ENCODE data around the gene SSTR3.

DNA sequence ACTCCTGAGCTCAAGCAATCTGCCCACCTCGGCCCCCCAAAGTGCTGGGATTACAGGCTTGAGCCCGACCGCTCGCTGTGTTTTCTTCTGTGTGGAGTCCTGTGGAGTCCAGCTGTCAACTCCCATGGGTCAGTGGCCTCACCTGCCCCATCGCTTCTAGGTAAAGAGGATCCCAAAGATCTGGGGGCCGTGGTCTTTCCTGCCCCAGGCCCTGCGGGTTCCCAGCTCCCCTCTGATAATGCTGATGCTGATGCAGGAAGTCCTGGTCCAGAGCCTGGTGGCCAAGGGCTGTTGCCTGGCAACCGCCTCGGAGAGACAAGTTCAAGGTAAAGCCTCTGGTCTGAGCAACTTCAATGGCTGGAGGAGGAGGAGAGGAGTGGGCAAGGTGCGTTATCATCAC is 9.6 kb downstream of the SSTR3 start:
- TF ChIP-seq, protein P1, sequence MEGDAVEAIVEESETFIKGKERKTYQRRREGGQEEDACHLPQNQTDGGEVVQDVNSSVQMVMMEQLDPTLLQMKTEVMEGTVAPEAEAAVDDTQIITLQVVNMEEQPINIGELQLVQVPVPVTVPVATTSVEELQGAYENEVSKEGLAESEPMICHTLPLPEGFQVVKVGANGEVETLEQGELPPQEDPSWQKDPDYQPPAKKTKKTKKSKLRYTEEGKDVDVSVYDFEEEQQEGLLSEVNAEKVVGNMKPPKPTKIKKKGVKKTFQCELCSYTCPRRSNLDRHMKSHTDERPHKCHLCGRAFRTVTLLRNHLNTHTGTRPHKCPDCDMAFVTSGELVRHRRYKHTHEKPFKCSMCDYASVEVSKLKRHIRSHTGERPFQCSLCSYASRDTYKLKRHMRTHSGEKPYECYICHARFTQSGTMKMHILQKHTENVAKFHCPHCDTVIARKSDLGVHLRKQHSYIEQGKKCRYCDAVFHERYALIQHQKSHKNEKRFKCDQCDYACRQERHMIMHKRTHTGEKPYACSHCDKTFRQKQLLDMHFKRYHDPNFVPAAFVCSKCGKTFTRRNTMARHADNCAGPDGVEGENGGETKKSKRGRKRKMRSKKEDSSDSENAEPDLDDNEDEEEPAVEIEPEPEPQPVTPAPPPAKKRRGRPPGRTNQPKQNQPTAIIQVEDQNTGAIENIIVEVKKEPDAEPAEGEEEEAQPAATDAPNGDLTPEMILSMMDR (IDR thresholded peaks at IDR 0.05 in 2 of 3, conservative IDR thresholded peaks at IDR 0.05 in 1 of 3; ENCODE audit: insufficient read depth in 2 of 3, low read depth in 1 of 3, low read length in 3 of 3): no peak
- TF ChIP-seq BCL6 (CRISPR knock-in tag; IDR thresholded peaks at IDR 0.05): no peak
- no peak for TF ChIP-seq POLR2B (IDR thresholded peaks at IDR 0.05; ENCODE audit: low read depth, partially characterized antibody)
- TF ChIP-seq, protein P2, sequence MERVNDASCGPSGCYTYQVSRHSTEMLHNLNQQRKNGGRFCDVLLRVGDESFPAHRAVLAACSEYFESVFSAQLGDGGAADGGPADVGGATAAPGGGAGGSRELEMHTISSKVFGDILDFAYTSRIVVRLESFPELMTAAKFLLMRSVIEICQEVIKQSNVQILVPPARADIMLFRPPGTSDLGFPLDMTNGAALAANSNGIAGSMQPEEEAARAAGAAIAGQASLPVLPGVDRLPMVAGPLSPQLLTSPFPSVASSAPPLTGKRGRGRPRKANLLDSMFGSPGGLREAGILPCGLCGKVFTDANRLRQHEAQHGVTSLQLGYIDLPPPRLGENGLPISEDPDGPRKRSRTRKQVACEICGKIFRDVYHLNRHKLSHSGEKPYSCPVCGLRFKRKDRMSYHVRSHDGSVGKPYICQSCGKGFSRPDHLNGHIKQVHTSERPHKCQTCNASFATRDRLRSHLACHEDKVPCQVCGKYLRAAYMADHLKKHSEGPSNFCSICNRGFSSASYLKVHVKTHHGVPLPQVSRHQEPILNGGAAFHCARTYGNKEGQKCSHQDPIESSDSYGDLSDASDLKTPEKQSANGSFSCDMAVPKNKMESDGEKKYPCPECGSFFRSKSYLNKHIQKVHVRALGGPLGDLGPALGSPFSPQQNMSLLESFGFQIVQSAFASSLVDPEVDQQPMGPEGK (CRISPR knock-in tag; IDR thresholded peaks at IDR 0.05; ENCODE audit: borderline replicate concordance): no peak
- no peak for TF ChIP-seq ZNF124 (CRISPR knock-in tag; IDR thresholded peaks at IDR 0.05)
- no peak for TF ChIP-seq RBM14 (IDR thresholded peaks at IDR 0.05; ENCODE audit: borderline replicate concordance, insufficient read depth, low read depth, low read length)
- TF ChIP-seq, protein P3, sequence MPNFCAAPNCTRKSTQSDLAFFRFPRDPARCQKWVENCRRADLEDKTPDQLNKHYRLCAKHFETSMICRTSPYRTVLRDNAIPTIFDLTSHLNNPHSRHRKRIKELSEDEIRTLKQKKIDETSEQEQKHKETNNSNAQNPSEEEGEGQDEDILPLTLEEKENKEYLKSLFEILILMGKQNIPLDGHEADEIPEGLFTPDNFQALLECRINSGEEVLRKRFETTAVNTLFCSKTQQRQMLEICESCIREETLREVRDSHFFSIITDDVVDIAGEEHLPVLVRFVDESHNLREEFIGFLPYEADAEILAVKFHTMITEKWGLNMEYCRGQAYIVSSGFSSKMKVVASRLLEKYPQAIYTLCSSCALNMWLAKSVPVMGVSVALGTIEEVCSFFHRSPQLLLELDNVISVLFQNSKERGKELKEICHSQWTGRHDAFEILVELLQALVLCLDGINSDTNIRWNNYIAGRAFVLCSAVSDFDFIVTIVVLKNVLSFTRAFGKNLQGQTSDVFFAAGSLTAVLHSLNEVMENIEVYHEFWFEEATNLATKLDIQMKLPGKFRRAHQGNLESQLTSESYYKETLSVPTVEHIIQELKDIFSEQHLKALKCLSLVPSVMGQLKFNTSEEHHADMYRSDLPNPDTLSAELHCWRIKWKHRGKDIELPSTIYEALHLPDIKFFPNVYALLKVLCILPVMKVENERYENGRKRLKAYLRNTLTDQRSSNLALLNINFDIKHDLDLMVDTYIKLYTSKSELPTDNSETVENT (CRISPR knock-in tag; IDR thresholded peaks at IDR 0.05): no peak
- no peak for TF ChIP-seq TEAD1 (CRISPR knock-in tag; IDR thresholded peaks at IDR 0.05)

Measured in K562 (cell line).